ENCODE results near the gene ELAVL1. TPM values are rescaled to one million over a fixed set of nuclear protein-coding genes. Genes with fewer than 3 reads are reported as not detected.
A peak's percentile ranks its signal among the peaks of the same experiment; 100 is the strongest.

Gene ELAVL1
- total RNA-seq, 6 experiments from 2014 or later = 25.3 to 33.6 (median 30.3) TPM

- peak in 1 of 3 donors; percentile 27 for DNase-seq
- Histone ChIP-seq H3K27me3 (no peaks in the 10 kb centered on the region), H3K9me3 (no peaks in the 10 kb centered on the region), H3K4me1 (peaks cover 0 to 29% (median 13%) of the 10 kb centered on the region in 4 donors), H3K4me3 (no peak overlapping the region), H3K36me3 (peaks cover 0 to 25% (median 3%) of the 10 kb centered on the region in 4 donors), H3K27ac (no peak overlapping the region)
- ATAC-seq = peak in 1 of 4 donors; percentile 4
- 53% methylated on average over 4 of the region's 12 CpGs for WGBS (ENCODE audit: insufficient coverage, low coverage, low lambda C conversion rate, missing lambda C conversion rate)
- intact Hi-C loops (cut with DNase I) = no loop called here
- TF ChIP-seq POLR2A (IDR thresholded peaks at IDR 0.05) = no peak
- TF ChIP-seq, protein P1, sequence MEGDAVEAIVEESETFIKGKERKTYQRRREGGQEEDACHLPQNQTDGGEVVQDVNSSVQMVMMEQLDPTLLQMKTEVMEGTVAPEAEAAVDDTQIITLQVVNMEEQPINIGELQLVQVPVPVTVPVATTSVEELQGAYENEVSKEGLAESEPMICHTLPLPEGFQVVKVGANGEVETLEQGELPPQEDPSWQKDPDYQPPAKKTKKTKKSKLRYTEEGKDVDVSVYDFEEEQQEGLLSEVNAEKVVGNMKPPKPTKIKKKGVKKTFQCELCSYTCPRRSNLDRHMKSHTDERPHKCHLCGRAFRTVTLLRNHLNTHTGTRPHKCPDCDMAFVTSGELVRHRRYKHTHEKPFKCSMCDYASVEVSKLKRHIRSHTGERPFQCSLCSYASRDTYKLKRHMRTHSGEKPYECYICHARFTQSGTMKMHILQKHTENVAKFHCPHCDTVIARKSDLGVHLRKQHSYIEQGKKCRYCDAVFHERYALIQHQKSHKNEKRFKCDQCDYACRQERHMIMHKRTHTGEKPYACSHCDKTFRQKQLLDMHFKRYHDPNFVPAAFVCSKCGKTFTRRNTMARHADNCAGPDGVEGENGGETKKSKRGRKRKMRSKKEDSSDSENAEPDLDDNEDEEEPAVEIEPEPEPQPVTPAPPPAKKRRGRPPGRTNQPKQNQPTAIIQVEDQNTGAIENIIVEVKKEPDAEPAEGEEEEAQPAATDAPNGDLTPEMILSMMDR (IDR thresholded peaks at IDR 0.05) = no peak
Observed at GRCh38 chr19:7980635-7981121, 24.8 kb downstream of the ELAVL1 start.

GRCh38 chr19:7980168-7980567, 25.3 kb downstream of the ELAVL1 start:
- Histone ChIP-seq H3K27me3 (no peaks in the 10 kb centered on the region), H3K4me3 (no peak overlapping the region), H3K27ac (no peak overlapping the region), H3K4me1 (peaks cover 0 to 29% (median 13%) of the 10 kb centered on the region in 4 donors), H3K9me3 (no peaks in the 10 kb centered on the region), H3K36me3 (peaks cover 0 to 25% (median 3%) of the 10 kb centered on the region in 4 donors)
- 0% methylated on average over 1 of the region's 13 CpGs for WGBS (ENCODE audit: insufficient coverage, low coverage, low lambda C conversion rate, missing lambda C conversion rate)
- DNase-seq = peak; percentile 42 to 72 (median 67)
- intact Hi-C loops (cut with DNase I) = no loop called here
- ATAC-seq = peak; percentile 63 to 73 (median 66)
- no peak for TF ChIP-seq POLR2A (IDR thresholded peaks at IDR 0.05)
- TF ChIP-seq, protein P1 (IDR thresholded peaks at IDR 0.05) = no peak

DNA sequence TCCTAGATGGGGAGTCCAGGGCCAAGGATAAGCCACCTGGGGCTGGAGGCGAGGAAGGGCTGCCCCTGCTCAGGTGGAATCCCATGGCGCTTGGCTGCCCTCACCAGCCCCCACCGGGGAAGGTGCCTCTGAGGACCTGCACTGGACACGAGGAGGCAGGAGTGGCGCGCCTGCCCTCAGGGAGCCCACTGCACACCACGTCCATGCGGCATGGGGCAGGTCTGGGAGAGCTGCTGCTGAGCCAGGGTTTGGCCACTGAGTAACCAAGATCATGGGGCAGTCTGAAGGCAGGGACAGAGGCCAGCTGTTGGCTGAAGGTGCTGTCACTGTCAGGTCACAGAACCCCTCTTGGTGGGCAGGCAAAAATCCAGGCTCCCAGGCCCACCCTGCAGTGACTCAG, 25.9 kb downstream of the ELAVL1 start:
- Histone ChIP-seq H3K27ac (no peak overlapping the region), H3K4me3 (no peak overlapping the region), H3K36me3 (peaks cover 0 to 25% (median 3%) of the 10 kb centered on the region in 4 donors), H3K4me1 (peaks cover 0 to 29% (median 13%) of the 10 kb centered on the region in 4 donors), H3K9me3 (no peaks in the 10 kb centered on the region), H3K27me3 (no peaks in the 10 kb centered on the region)
- intact Hi-C loops (cut with DNase I) = no loop called here
- no peak for TF ChIP-seq POLR2A (IDR thresholded peaks at IDR 0.05)
- TF ChIP-seq, protein P1 (IDR thresholded peaks at IDR 0.05) = no peak
- ATAC-seq = peak; percentile 46 to 66 (median 58)
- DNase-seq = peak in 2 of 3 donors; percentile 38 to 76
- 0% methylated on average over 1 of the region's 8 CpGs for WGBS (ENCODE audit: insufficient coverage, low coverage, low lambda C conversion rate, missing lambda C conversion rate)

GRCh38 chr19:7979011-7979410, 26.4 kb downstream of the ELAVL1 start:
- Histone ChIP-seq H3K4me3 (no peak overlapping the region), H3K4me1 (peaks cover 0 to 29% (median 13%) of the 10 kb centered on the region in 4 donors), H3K27ac (no peak overlapping the region), H3K36me3 (peaks cover 0 to 21% (median under 1%) of the 10 kb centered on the region in 4 donors), H3K9me3 (no peaks in the 10 kb centered on the region), H3K27me3 (no peaks in the 10 kb centered on the region)
- ATAC-seq (peak; percentile 54 to 62 (median 56)), DNase-seq (peak in 1 of 3 donors; percentile 50)
- intact Hi-C loops (cut with DNase I) = no loop called here
- WGBS (ENCODE audit: insufficient coverage, low coverage, low lambda C conversion rate, missing lambda C conversion rate) = 0% methylated on average over 1 of the region's 10 CpGs
- TF ChIP-seq, protein P1 (IDR thresholded peaks at IDR 0.05) = peak; percentile 16 to 39 (median 26)
- TF ChIP-seq POLR2A (IDR thresholded peaks at IDR 0.05) = no peak

Measured in right lobe of liver (tissue), 6 donors.